NT2/D1 (cell line): ENCODE data around the gene PLS3.

Experiments used
- YY1 ChIP-seq: IDR thresholded peaks from 2 replicates; pipeline ENCODE4 v1.6.1; 2011; ENCODE audit not compliant: insufficient read length, insufficient read depth
- ZNF274 ChIP-seq: IDR thresholded peaks from 2 replicates; pipeline ENCODE4 v1.6.1; 2011; ENCODE audit warnings: mild to moderate bottlenecking, low read depth, low read length

DNA sequence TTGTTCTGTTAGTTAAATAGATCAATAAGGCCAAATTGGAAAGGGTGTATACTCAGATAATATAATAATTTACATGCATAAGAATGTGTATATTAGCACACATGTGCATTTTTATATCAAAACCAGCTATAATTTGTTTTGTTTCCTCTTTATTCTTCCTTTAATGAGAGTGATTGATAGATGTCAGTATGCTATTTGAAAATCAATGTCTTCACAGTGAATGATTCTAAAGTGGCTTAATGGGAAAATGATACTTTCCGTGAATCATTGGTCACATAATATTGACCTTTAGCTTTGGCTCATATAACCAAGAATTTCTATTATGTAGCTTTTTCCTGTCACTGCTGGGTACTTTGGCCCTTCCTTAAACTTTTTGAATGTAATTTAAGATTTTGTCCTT is 48.6 kb downstream of the PLS3 start:
- TF ChIP-seq ZNF274 (no peak), YY1 (no peak)
